ENCODE results near the gene AP3B1. TPM values are rescaled to one million over a fixed set of nuclear protein-coding genes. Genes with fewer than 3 reads are reported as not detected.

Gene AP3B1
- total RNA-seq, 1 donor from 2014 or later, result 14.3 TPM

GRCh38 chr5:77974576-77974975 lies 319.9 kb downstream of the AP3B1 start:
- H3K9me3 Mint-ChIP-seq (ENCODE audit: unreplicated experiment), result peaks cover 5% of the 10 kb centered on the region
- H3K4me3 Mint-ChIP-seq (ENCODE audit: unreplicated experiment), result no peak overlapping the region
- H3K27me3 Mint-ChIP-seq (ENCODE audit: unreplicated experiment), result peaks cover 12% of the 10 kb centered on the region
- H3K27ac Mint-ChIP-seq (ENCODE audit: unreplicated experiment), result no peak overlapping the region
- H3K4me1 Mint-ChIP-seq (ENCODE audit: low read depth, unreplicated experiment), result peaks cover 9% of the 10 kb centered on the region
- no peak for DNase-seq
- TF ChIP-seq CTCF (IDR thresholded peaks at IDR 0.05; ENCODE audit: partially characterized antibody, unreplicated experiment), result no peak
- no peaks in the 10 kb centered on the region for H3K36me3 Mint-ChIP-seq (ENCODE audit: unreplicated experiment)

- Mint-ChIP-seq H3K27ac (ENCODE audit: unreplicated experiment) (no peak overlapping the region), H3K4me3 (ENCODE audit: unreplicated experiment) (peak overlapping the region; percentile 89), H3K36me3 (ENCODE audit: unreplicated experiment) (no peaks in the 10 kb centered on the region), H3K4me1 (ENCODE audit: low read depth, unreplicated experiment) (peaks cover 9% of the 10 kb centered on the region), H3K9me3 (ENCODE audit: unreplicated experiment) (peaks cover 5% of the 10 kb centered on the region), H3K27me3 (ENCODE audit: unreplicated experiment) (peaks cover 12% of the 10 kb centered on the region)
- no peak for TF ChIP-seq CTCF (IDR thresholded peaks at IDR 0.05; ENCODE audit: partially characterized antibody, unreplicated experiment)
- peak; percentile 62 for DNase-seq
Measured at GRCh38 chr5:77973253-77973609, 321.3 kb downstream of the AP3B1 start.

- TF ChIP-seq CTCF (IDR thresholded peaks at IDR 0.05; ENCODE audit: partially characterized antibody, unreplicated experiment), result no peak
- Mint-ChIP-seq H3K27ac (ENCODE audit: unreplicated experiment) (peak overlapping the region; percentile 70), H3K36me3 (ENCODE audit: unreplicated experiment) (no peaks in the 10 kb centered on the region), H3K27me3 (ENCODE audit: unreplicated experiment) (peaks cover 12% of the 10 kb centered on the region), H3K9me3 (ENCODE audit: unreplicated experiment) (peaks cover 5% of the 10 kb centered on the region), H3K4me1 (ENCODE audit: low read depth, unreplicated experiment) (peaks cover 9% of the 10 kb centered on the region), H3K4me3 (ENCODE audit: unreplicated experiment) (peak overlapping the region; percentile 89)
- peak; percentile 33 for DNase-seq
Measured at GRCh38 chr5:77972469-77973252, 321.8 kb downstream of the AP3B1 start.

GRCh38 chr5:77971776-77972468 lies 322.6 kb downstream of the AP3B1 start:
- Mint-ChIP-seq H3K9me3 (ENCODE audit: unreplicated experiment) (peaks cover 5% of the 10 kb centered on the region), H3K4me1 (ENCODE audit: low read depth, unreplicated experiment) (peaks cover 9% of the 10 kb centered on the region), H3K27me3 (ENCODE audit: unreplicated experiment) (peaks cover 12% of the 10 kb centered on the region), H3K4me3 (ENCODE audit: unreplicated experiment) (peak overlapping the region; percentile 83), H3K36me3 (ENCODE audit: unreplicated experiment) (no peaks in the 10 kb centered on the region), H3K27ac (ENCODE audit: unreplicated experiment) (peak overlapping the region; percentile 45)
- no peak for TF ChIP-seq CTCF (IDR thresholded peaks at IDR 0.05; ENCODE audit: partially characterized antibody, unreplicated experiment)
- no peak for DNase-seq

GRCh38 chr5:77970891-77971290 lies 323.6 kb downstream of the AP3B1 start:
- Mint-ChIP-seq H3K9me3 (ENCODE audit: unreplicated experiment) (peaks cover 5% of the 10 kb centered on the region), H3K4me3 (ENCODE audit: unreplicated experiment) (no peak overlapping the region), H3K36me3 (ENCODE audit: unreplicated experiment) (no peaks in the 10 kb centered on the region), H3K27ac (ENCODE audit: unreplicated experiment) (no peak overlapping the region), H3K27me3 (ENCODE audit: unreplicated experiment) (peaks cover 12% of the 10 kb centered on the region), H3K4me1 (ENCODE audit: low read depth, unreplicated experiment) (peaks cover 9% of the 10 kb centered on the region)
- no peak for TF ChIP-seq CTCF (IDR thresholded peaks at IDR 0.05; ENCODE audit: partially characterized antibody, unreplicated experiment)
- no peak for DNase-seq

Measured in glutamatergic neuron (in vitro differentiated cells).